PFSK-1 (cell line): ENCODE results near the gene MBD3L5.

ENCODE experiments used
- POLR2AphosphoS5 ChIP-seq: IDR thresholded peaks from 2 replicates; pipeline ENCODE4 v1.6.1; 2012; ENCODE audit warnings: low read depth, mild to moderate bottlenecking, control low read depth, low read length, moderate library complexity
- TAF1 ChIP-seq: IDR thresholded peaks from 2 replicates; pipeline ENCODE4 v1.6.1; 2012; ENCODE audit warnings: low read length, control low read depth, borderline replicate concordance; ENCODE audit not compliant: insufficient read depth
- TF ChIP-seq, protein P1 (sequence below), 2 experiments: IDR thresholded peaks; 2 replicates each; pipeline versions ENCODE4 v1.6.1 to v1.8.0; 2011 to 2012; ENCODE audit warnings: low read depth in 2 of 2, low read length in 2 of 2, control low read depth in 1 of 2, inconsistent platforms in 1 of 2, mild to moderate bottlenecking in 1 of 2, moderate library complexity in 1 of 2; ENCODE audit not compliant: insufficient read depth in 1 of 2

DNA sequence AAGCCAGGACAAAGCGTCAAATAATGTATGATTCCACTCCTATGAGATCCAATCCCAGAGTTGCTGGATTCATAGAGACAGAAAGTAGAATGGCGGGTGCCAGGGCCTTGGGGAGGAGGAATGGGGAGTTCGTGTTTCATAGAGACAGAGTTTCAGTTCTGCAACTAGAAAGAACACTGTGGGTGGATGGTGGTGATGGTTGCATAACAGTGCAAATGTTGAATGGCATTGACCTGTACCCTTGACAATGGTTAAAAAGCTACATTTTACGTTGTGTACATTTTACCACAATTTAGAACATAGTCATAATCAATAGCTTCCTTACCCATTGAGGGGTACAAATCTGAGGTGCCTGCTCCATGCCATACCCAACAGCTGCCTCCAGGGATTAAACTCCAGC lies 42.5 kb upstream of the MBD3L5 start:
- TF ChIP-seq, protein P1, sequence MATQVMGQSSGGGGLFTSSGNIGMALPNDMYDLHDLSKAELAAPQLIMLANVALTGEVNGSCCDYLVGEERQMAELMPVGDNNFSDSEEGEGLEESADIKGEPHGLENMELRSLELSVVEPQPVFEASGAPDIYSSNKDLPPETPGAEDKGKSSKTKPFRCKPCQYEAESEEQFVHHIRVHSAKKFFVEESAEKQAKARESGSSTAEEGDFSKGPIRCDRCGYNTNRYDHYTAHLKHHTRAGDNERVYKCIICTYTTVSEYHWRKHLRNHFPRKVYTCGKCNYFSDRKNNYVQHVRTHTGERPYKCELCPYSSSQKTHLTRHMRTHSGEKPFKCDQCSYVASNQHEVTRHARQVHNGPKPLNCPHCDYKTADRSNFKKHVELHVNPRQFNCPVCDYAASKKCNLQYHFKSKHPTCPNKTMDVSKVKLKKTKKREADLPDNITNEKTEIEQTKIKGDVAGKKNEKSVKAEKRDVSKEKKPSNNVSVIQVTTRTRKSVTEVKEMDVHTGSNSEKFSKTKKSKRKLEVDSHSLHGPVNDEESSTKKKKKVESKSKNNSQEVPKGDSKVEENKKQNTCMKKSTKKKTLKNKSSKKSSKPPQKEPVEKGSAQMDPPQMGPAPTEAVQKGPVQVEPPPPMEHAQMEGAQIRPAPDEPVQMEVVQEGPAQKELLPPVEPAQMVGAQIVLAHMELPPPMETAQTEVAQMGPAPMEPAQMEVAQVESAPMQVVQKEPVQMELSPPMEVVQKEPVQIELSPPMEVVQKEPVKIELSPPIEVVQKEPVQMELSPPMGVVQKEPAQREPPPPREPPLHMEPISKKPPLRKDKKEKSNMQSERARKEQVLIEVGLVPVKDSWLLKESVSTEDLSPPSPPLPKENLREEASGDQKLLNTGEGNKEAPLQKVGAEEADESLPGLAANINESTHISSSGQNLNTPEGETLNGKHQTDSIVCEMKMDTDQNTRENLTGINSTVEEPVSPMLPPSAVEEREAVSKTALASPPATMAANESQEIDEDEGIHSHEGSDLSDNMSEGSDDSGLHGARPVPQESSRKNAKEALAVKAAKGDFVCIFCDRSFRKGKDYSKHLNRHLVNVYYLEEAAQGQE (IDR thresholded peaks at IDR 0.05; ENCODE audit: insufficient read depth in 1 of 2, low read depth in 2 of 2, low read length in 2 of 2) = no peak
- TF ChIP-seq POLR2AphosphoS5 (no peak), TAF1 (no peak)
